ENCODE measurements around the gene CDH20.

The CDH20 gene

DNA sequence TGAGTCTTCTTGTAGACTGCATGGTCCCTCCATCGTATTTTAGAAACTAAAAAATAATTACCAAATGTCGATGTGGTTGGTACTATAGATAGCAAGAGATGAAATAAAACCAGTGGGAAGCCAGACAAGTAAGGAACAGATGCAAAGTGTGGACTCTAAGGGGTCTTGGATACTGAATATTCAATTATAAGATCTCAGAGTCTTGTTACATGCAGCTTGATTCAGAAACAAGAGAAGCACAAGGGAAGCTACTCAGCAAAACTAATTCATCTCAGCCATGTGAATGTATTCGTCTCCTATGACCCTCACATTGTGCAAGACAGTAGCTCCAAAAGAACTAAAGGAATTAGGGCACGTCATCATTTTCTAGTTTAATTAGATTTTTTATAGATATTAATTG, 80.9 kb downstream of the CDH20 start:
- H3K4me3 ChIP-seq (ENCODE audit: insufficient read depth in 1 of 2, low read depth in 1 of 2, low read length in 2 of 2) = no peak overlapping the region
- H2BK120ac ChIP-seq (ENCODE audit: low read depth, low read length) = no peak overlapping the region
- no peak overlapping the region for H2AK5ac ChIP-seq (ENCODE audit: low read length, severe bottlenecking)
- no peak overlapping the region for H2BK12ac ChIP-seq (ENCODE audit: low read length in 2 of 2)
- no peak overlapping the region for H3K4me2 ChIP-seq (ENCODE audit: low read length, poor library complexity, severe bottlenecking)
- H4K8ac ChIP-seq (ENCODE audit: low read length) = no peak overlapping the region
- no peaks in the 10 kb centered on the region for H3K9me3 ChIP-seq (ENCODE audit: control insufficient read depth, low read length)
- H3K79me1 ChIP-seq (replicated peaks; ENCODE audit: low read length, poor library complexity, severe bottlenecking) = no peaks in the 10 kb centered on the region
- H3K23ac ChIP-seq (ENCODE audit: low read length in 2 of 2) = no peak overlapping the region
- H3K9ac ChIP-seq (ENCODE audit: low read length) = no peak overlapping the region
- H3K14ac ChIP-seq (ENCODE audit: low read length in 2 of 2) = no peak overlapping the region
- H2BK5ac ChIP-seq (ENCODE audit: low read depth, low read length, poor library complexity, severe bottlenecking) = no peak overlapping the region
- H3K18ac ChIP-seq (ENCODE audit: low read depth in 1 of 2, low read length in 2 of 2) = no peak overlapping the region
- H3K4ac ChIP-seq (ENCODE audit: low read depth in 1 of 2, low read length in 2 of 2) = no peak overlapping the region
- no peak overlapping the region for H2BK15ac ChIP-seq (ENCODE audit: low read depth, poor library complexity, severe bottlenecking)
- no peak for DNase-seq
- no peaks in the 10 kb centered on the region for H3K4me1 ChIP-seq (ENCODE audit: control insufficient read depth, insufficient read depth, low read depth, low read length)
- H3K27me3 ChIP-seq (ENCODE audit: control insufficient read depth in 1 of 2, insufficient read depth in 1 of 2, low read length in 2 of 2) = no peaks in the 10 kb centered on the region
- 100% methylated on average over 1 of the region's 4 CpGs for WGBS
- no peak overlapping the region for H4K91ac ChIP-seq (ENCODE audit: low read length)
- no peaks in the 10 kb centered on the region for H3K36me3 ChIP-seq (ENCODE audit: control insufficient read depth in 1 of 2, insufficient read depth in 2 of 2, low read depth in 1 of 2, low read length in 2 of 2)
- no peak overlapping the region for H2AFZ ChIP-seq (ENCODE audit: low read depth, low read length)
- H3K27ac ChIP-seq (ENCODE audit: low read length, poor library complexity, severe bottlenecking) = no peak overlapping the region

GRCh38 chr18:61419763-61420162, 86.5 kb downstream of the CDH20 start:
- H2AK5ac ChIP-seq (ENCODE audit: low read length, severe bottlenecking) = no peak overlapping the region
- H4K8ac ChIP-seq (ENCODE audit: low read length) = no peak overlapping the region
- no peak overlapping the region for H2AFZ ChIP-seq (ENCODE audit: low read depth, low read length)
- no peaks in the 10 kb centered on the region for H3K4me1 ChIP-seq (ENCODE audit: control insufficient read depth, insufficient read depth, low read depth, low read length)
- no peak overlapping the region for H3K18ac ChIP-seq (ENCODE audit: low read depth in 1 of 2, low read length in 2 of 2)
- no peak overlapping the region for H3K4ac ChIP-seq (ENCODE audit: low read depth in 1 of 2, low read length in 2 of 2)
- no peaks in the 10 kb centered on the region for H3K36me3 ChIP-seq (ENCODE audit: control insufficient read depth in 1 of 2, insufficient read depth in 2 of 2, low read depth in 1 of 2, low read length in 2 of 2)
- no peak overlapping the region for H3K9ac ChIP-seq (ENCODE audit: low read length)
- H2BK120ac ChIP-seq (ENCODE audit: low read depth, low read length) = no peak overlapping the region
- no peak overlapping the region for H4K91ac ChIP-seq (ENCODE audit: low read length)
- H3K27me3 ChIP-seq (ENCODE audit: control insufficient read depth in 1 of 2, insufficient read depth in 1 of 2, low read length in 2 of 2) = no peaks in the 10 kb centered on the region
- no peak overlapping the region for H2BK12ac ChIP-seq (ENCODE audit: low read length in 2 of 2)
- no peak overlapping the region for H3K4me2 ChIP-seq (ENCODE audit: low read length, poor library complexity, severe bottlenecking)
- H3K27ac ChIP-seq (ENCODE audit: low read length, poor library complexity, severe bottlenecking) = no peak overlapping the region
- H2BK5ac ChIP-seq (ENCODE audit: low read depth, low read length, poor library complexity, severe bottlenecking) = no peak overlapping the region
- H2BK15ac ChIP-seq (ENCODE audit: low read depth, poor library complexity, severe bottlenecking) = no peak overlapping the region
- WGBS = 100% methylated on average over 1 of the region's 1 CpG
- no peaks in the 10 kb centered on the region for H3K9me3 ChIP-seq (ENCODE audit: control insufficient read depth, low read length)
- H3K79me1 ChIP-seq (replicated peaks; ENCODE audit: low read length, poor library complexity, severe bottlenecking) = no peaks in the 10 kb centered on the region
- H3K4me3 ChIP-seq (ENCODE audit: insufficient read depth in 1 of 2, low read depth in 1 of 2, low read length in 2 of 2) = no peak overlapping the region
- H3K14ac ChIP-seq (ENCODE audit: low read length in 2 of 2) = no peak overlapping the region
- H3K23ac ChIP-seq (ENCODE audit: low read length in 2 of 2) = no peak overlapping the region
- no peak for DNase-seq

- no peak overlapping the region for H3K4me3 ChIP-seq (ENCODE audit: insufficient read depth in 1 of 2, low read depth in 1 of 2, low read length in 2 of 2)
- H2AK5ac ChIP-seq (ENCODE audit: low read length, severe bottlenecking) = no peak overlapping the region
- H2BK120ac ChIP-seq (ENCODE audit: low read depth, low read length) = no peak overlapping the region
- no peak overlapping the region for H3K14ac ChIP-seq (ENCODE audit: low read length in 2 of 2)
- no peak overlapping the region for H3K4ac ChIP-seq (ENCODE audit: low read depth in 1 of 2, low read length in 2 of 2)
- H3K27ac ChIP-seq (ENCODE audit: low read length, poor library complexity, severe bottlenecking) = no peak overlapping the region
- H3K36me3 ChIP-seq (ENCODE audit: control insufficient read depth in 1 of 2, insufficient read depth in 2 of 2, low read depth in 1 of 2, low read length in 2 of 2) = no peaks in the 10 kb centered on the region
- H2BK12ac ChIP-seq (ENCODE audit: low read length in 2 of 2) = no peak overlapping the region
- H3K79me1 ChIP-seq (replicated peaks; ENCODE audit: low read length, poor library complexity, severe bottlenecking) = no peaks in the 10 kb centered on the region
- no peak overlapping the region for H4K8ac ChIP-seq (ENCODE audit: low read length)
- no peak overlapping the region for H3K9ac ChIP-seq (ENCODE audit: low read length)
- H3K4me1 ChIP-seq (ENCODE audit: control insufficient read depth, insufficient read depth, low read depth, low read length) = no peaks in the 10 kb centered on the region
- no peaks in the 10 kb centered on the region for H3K9me3 ChIP-seq (ENCODE audit: control insufficient read depth, low read length)
- no peak overlapping the region for H2BK5ac ChIP-seq (ENCODE audit: low read depth, low read length, poor library complexity, severe bottlenecking)
- H3K4me2 ChIP-seq (ENCODE audit: low read length, poor library complexity, severe bottlenecking) = no peak overlapping the region
- no peak for DNase-seq
- no peak overlapping the region for H2BK15ac ChIP-seq (ENCODE audit: low read depth, poor library complexity, severe bottlenecking)
- H2AFZ ChIP-seq (ENCODE audit: low read depth, low read length) = no peak overlapping the region
- H4K91ac ChIP-seq (ENCODE audit: low read length) = no peak overlapping the region
- H3K23ac ChIP-seq (ENCODE audit: low read length in 2 of 2) = no peak overlapping the region
- WGBS = 95% methylated on average over 5 of the region's 7 CpGs
- no peak overlapping the region for H3K18ac ChIP-seq (ENCODE audit: low read depth in 1 of 2, low read length in 2 of 2)
- H3K27me3 ChIP-seq (ENCODE audit: control insufficient read depth in 1 of 2, insufficient read depth in 1 of 2, low read length in 2 of 2) = no peaks in the 10 kb centered on the region
Observed at GRCh38 chr18:61420218-61420885, 87.1 kb downstream of the CDH20 start.

DNA sequence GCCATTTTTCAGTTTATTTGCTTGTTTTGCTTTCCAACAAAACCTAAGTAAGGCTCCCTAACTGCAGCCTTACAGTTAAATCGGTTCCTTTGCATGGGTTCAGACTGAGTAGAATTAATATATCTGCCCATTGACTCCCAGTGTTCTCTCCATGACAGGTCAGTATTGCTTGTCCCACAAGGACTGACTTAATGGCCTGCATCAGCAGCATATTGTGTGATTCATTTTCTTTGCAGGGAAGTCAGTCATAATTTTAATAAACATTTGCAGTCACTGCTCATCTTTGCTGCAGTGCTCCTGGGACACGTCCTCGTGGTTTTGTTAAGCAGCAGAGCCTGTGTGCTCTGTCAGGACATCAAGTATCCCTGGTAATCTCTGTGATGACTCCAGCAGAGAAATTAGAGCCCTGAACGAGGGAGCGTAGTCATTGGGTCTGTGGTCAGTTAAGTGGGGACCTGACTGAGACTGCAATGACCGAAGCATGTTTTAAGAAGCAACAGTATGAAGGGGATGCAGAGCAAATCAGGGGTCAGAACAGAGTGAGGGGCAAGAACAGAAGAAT, 93.3 kb downstream of the CDH20 start:
- Histone ChIP-seq H3K4me1 (ENCODE audit: control insufficient read depth, insufficient read depth, low read depth, low read length) (no peaks in the 10 kb centered on the region), H3K4ac (ENCODE audit: low read depth in 1 of 2, low read length in 2 of 2) (no peak overlapping the region), H2BK5ac (ENCODE audit: low read depth, low read length, poor library complexity, severe bottlenecking) (no peak overlapping the region), H2AK5ac (ENCODE audit: low read length, severe bottlenecking) (no peak overlapping the region), H4K91ac (ENCODE audit: low read length) (no peak overlapping the region), H3K14ac (ENCODE audit: low read length in 2 of 2) (no peak overlapping the region), H3K27ac (ENCODE audit: low read length, poor library complexity, severe bottlenecking) (no peak overlapping the region), H3K9me3 (ENCODE audit: control insufficient read depth, low read length) (no peaks in the 10 kb centered on the region), H3K36me3 (ENCODE audit: control insufficient read depth in 1 of 2, insufficient read depth in 2 of 2, low read depth in 1 of 2, low read length in 2 of 2) (no peaks in the 10 kb centered on the region), H4K8ac (ENCODE audit: low read length) (no peak overlapping the region), H3K27me3 (ENCODE audit: control insufficient read depth in 1 of 2, insufficient read depth in 1 of 2, low read length in 2 of 2) (no peaks in the 10 kb centered on the region), H3K18ac (ENCODE audit: low read depth in 1 of 2, low read length in 2 of 2) (no peak overlapping the region), H3K4me2 (ENCODE audit: low read length, poor library complexity, severe bottlenecking) (no peak overlapping the region), H2AFZ (ENCODE audit: low read depth, low read length) (no peak overlapping the region), H3K9ac (ENCODE audit: low read length) (no peak overlapping the region), H2BK12ac (ENCODE audit: low read length in 2 of 2) (no peak overlapping the region), H2BK15ac (ENCODE audit: low read depth, poor library complexity, severe bottlenecking) (no peak overlapping the region), H3K23ac (ENCODE audit: low read length in 2 of 2) (no peak overlapping the region), H3K79me1 (replicated peaks; ENCODE audit: low read length, poor library complexity, severe bottlenecking) (no peaks in the 10 kb centered on the region), H2BK120ac (ENCODE audit: low read depth, low read length) (no peak overlapping the region), H3K4me3 (ENCODE audit: insufficient read depth in 1 of 2, low read depth in 1 of 2, low read length in 2 of 2) (no peak overlapping the region)
- WGBS = 59% methylated on average over 6 of the region's 6 CpGs
- no peak for DNase-seq

Measured in mesenchymal stem cell (in vitro differentiated cells and primary cell).